Epithelial cell of esophagus (primary cell): ENCODE measurements around the gene CCDC112.

Experiments used
- DNase-seq: peaks from one replicate; pipeline ENCODE4 v3.0.0; 2010; ENCODE audit warnings: low read depth
- H3K4me3 ChIP-seq: 2 replicates; pipeline ENCODE4 v1.5.1; 2011; ENCODE audit warnings: mild to moderate bottlenecking, low read length, control low read depth
- TF ChIP-seq, protein P1 (sequence below): IDR thresholded peaks from 2 replicates; pipeline ENCODE4 v1.5.1; 2011; ENCODE audit warnings: low read depth, mild to moderate bottlenecking, low read length, control low read depth, inconsistent platforms; ENCODE audit not compliant: insufficient read depth; ENCODE audit errors: missing control alignments

The CCDC112 gene

DNA sequence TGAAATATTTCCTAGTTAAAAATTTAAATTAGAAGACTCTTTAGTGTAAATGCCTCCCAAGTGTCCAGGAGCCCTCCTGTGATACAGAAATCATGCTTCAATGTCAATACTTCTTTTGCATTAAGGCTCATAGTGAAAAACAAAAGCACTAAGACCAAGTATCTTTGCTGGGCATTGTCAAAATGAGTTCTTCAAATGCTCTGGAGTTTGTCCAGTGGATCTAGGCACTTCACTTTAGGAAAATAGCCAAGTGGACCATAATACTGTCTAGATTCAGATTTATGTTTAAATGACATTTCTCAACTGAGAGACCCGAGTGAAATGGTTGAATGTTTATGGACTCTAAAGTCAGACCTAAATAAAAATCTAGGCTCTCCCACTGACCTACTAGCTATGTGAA is 21.3 kb upstream of the CCDC112 start:
- TF ChIP-seq, protein P1, sequence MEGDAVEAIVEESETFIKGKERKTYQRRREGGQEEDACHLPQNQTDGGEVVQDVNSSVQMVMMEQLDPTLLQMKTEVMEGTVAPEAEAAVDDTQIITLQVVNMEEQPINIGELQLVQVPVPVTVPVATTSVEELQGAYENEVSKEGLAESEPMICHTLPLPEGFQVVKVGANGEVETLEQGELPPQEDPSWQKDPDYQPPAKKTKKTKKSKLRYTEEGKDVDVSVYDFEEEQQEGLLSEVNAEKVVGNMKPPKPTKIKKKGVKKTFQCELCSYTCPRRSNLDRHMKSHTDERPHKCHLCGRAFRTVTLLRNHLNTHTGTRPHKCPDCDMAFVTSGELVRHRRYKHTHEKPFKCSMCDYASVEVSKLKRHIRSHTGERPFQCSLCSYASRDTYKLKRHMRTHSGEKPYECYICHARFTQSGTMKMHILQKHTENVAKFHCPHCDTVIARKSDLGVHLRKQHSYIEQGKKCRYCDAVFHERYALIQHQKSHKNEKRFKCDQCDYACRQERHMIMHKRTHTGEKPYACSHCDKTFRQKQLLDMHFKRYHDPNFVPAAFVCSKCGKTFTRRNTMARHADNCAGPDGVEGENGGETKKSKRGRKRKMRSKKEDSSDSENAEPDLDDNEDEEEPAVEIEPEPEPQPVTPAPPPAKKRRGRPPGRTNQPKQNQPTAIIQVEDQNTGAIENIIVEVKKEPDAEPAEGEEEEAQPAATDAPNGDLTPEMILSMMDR = no peak
- DNase-seq = no peak
- no peak overlapping the region for H3K4me3 ChIP-seq

DNA sequence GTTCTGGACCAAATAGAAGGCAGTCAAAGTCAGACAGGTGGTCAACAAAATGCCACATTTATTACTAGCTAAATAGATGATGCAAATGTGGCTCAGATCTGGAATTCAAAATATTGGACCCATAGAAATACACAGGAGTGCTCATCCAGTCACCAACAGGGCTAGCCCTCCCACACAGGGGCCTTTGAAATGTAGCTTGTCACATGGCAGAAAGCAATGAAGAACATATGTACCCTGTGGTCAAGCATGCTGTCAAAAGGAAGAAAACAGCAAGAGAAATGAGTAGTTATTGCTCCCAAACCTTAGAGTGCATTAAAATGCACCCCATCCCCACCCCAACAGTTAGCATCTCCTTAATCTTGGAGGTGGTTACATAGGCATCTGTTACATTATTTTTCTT is 20.9 kb upstream of the CCDC112 start:
- TF ChIP-seq, protein P1 = no peak
- no peak overlapping the region for H3K4me3 ChIP-seq
- no peak for DNase-seq

DNA sequence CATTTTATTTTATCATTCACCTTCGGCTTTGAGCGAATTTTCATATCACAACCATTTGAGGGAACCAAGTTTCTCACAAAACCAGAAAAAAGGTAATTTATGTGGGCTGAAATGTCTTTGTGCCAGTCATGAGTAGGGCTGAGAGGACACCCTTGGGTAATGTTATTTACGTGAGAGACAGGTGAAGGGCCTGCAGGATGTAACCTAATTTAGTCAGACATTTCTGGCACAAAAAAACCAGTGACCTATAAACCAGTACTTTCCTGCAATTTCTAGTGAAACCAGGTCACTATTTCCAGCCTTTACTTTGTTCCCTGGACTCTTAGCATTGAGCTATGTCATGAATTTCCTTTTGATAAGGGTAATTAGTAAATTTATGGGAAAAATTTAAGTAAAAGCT is 17.2 kb upstream of the CCDC112 start:
- no peak for DNase-seq
- TF ChIP-seq, protein P1 = no peak
- no peak overlapping the region for H3K4me3 ChIP-seq

DNA sequence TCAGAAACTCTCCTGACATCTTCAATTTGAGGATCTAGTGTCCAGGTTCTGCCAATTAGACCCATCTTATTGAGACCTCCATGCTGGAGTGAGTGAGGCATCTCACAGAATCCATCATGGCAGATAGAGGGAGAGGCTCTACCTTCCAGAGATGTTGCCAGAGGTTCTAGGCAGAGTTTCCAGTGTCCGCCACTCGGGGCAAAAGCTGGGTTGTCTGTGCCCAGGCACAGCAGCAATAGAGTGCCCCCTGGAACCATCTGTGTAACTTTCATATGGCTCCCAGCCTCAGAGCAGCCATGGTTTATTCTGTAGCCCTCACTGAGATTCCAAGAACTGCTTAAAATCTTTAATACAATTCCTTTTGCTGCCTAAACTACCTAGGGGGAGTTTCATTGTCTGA is 16.6 kb upstream of the CCDC112 start:
- no peak overlapping the region for H3K4me3 ChIP-seq
- TF ChIP-seq, protein P1 = no peak
- DNase-seq = no peak

DNA sequence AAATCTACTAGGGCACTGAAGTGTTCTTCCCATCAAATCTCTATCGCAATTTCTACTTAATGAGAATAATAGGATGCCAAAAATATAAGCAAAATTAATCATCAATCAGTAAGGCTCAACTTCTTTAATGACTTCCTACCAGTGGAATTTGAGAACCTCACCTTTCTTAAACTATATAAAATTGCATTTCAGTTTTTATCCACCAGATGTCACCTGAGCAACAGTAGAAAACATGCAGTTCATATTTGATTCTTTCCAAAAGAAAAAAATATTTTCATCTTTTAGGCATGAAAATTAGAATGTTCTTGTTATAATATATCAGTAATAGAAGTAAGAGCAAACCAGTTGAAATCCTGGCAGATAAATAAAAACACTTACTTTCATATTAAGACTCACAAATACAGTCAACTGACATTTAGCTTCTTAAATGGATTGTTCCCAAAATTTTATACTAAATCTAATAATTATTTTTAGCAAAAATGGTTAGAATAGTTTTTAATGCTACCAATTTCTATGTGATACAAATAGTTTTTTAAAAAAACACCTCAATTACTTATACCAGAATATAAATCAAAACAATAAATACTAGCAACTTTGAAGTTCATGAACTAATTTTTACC is 13.4 kb upstream of the CCDC112 start:
- peak; percentile 72 for DNase-seq
- no peak overlapping the region for H3K4me3 ChIP-seq
- TF ChIP-seq, protein P1 = peak; percentile 47

DNA sequence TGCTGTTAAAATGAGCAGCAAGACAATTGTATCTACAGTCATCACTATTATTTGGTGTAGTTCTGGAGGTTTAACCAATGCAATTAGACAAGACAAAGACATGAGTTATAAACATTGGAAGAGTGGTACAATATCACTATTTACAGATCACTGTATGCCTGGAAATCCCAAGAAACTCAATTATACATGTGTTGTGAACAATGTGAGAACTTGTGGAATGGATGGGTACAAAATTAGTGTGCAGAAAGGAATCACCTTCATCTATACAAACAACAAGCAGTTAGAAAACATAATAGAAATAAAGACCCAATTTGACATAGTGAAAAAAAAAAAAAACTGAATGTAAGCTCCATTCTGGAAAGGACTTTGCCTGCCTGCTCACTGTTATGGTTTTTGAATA is 12.4 kb upstream of the CCDC112 start:
- DNase-seq = no peak
- TF ChIP-seq, protein P1 = no peak
- no peak overlapping the region for H3K4me3 ChIP-seq

DNA sequence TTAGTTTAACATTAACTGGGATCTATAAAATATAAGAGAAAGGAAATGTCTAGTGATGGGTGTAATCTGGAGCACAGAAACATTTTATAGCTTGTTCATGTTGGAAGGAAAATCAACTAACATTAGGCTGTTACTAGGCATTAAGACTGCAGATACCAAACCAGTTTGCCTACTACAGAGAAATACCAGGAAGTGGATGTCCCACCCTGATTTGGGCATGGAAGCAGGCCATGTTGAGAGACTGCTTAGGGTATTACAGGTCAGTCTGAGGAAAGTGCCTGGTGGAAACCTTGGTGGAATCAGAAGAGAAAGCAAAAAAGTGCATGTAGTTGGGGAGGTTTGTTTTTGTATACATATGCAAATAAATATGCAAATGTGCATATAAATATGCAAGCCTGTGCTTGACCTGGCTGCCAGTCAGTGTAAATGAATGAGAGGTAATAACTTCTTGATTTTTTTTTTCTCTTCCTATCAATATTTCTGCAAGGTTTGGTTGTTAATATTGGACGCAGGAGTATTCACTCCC is 9.6 kb upstream of the CCDC112 start:
- TF ChIP-seq, protein P1 = no peak
- no peak overlapping the region for H3K4me3 ChIP-seq
- peak; percentile 62 for DNase-seq
